PC-3 (cell line): ENCODE data around the gene ABLIM3.

Experiments
- EZH2 ChIP-seq: fragments of 300-600 bp; sonication (generic); IDR thresholded peaks from one replicate; pipeline ENCODE4 v1.6.1; 2017; ENCODE audit warnings: antibody characterized with exemption, mild to moderate bottlenecking, low read length; ENCODE audit not compliant: unreplicated experiment
- TF ChIP-seq, protein P1 (sequence below): fragments of 300-600 bp; sonication (generic); conservative IDR thresholded peaks from 2 replicates; pipeline ENCODE4 v1.5.1; 2017; ENCODE audit warnings: antibody characterized with exemption, low read depth, mild to moderate bottlenecking, low read length

DNA sequence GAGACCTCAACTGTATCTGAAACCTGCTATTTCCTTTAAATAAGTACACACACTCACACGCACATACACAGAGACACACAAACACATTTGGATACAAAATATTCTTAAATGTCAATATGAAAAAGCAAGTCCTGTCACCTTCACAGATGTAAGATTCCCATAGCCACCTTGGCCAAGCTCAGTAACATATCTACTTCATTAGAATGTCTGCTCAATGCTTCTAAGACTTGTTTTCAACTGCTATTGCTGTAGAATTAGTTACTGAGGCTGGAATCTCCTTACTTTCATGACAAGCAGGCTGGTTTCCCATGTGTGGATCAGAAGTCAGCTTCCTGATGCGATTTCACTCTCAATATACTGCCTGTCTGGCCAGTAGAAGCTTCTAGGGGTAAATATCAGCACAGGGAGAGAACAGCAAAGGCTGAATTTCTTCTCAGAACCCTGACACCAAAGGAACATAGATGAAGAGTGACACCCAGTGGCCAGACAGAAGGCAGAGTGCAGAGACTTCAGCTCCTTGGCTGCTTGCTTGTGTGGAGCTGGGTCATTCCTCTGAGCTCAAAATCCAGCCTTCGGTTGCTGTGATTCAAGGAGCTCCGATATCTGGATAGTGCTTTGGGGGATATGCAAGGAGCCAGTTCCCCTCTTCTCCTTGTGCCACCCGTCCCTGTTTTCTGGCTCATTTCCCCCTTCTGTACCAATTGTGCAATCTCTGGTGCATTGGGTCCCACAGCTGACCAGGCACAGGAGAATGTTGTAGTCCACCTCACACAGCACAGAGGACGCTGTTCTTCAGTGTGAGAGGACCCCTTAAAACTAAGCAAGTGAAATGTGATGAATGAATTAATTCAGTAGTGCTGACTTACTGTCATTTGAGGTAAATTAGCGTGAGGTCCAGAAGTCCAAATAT is 26.6 kb upstream of the ABLIM3 start:
- TF ChIP-seq, protein P1, sequence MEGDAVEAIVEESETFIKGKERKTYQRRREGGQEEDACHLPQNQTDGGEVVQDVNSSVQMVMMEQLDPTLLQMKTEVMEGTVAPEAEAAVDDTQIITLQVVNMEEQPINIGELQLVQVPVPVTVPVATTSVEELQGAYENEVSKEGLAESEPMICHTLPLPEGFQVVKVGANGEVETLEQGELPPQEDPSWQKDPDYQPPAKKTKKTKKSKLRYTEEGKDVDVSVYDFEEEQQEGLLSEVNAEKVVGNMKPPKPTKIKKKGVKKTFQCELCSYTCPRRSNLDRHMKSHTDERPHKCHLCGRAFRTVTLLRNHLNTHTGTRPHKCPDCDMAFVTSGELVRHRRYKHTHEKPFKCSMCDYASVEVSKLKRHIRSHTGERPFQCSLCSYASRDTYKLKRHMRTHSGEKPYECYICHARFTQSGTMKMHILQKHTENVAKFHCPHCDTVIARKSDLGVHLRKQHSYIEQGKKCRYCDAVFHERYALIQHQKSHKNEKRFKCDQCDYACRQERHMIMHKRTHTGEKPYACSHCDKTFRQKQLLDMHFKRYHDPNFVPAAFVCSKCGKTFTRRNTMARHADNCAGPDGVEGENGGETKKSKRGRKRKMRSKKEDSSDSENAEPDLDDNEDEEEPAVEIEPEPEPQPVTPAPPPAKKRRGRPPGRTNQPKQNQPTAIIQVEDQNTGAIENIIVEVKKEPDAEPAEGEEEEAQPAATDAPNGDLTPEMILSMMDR: peak; percentile 100
- no peak for TF ChIP-seq EZH2
